HCT116 (cell line): ENCODE measurements around the gene FKBP5.

Source experiments
- RAD21 ChIP-seq: IDR thresholded peaks from 2 replicates; pipeline ENCODE4 v1.6.1; 2012; ENCODE audit warnings: low read depth, mild to moderate bottlenecking
- TF ChIP-seq, protein P1 (sequence below), 3 experiments: fragments of 200-600 bp in 1 of 3; sonication (generic) in 1 of 3; IDR thresholded peaks in 2 of 3; conservative IDR thresholded peaks in 1 of 3; 2 replicates each; pipeline ENCODE4 v1.5.1; 2012 to 2017; ENCODE audit warnings: low read depth in 2 of 3, low read length in 2 of 3, antibody characterized with exemption in 1 of 3, borderline replicate concordance in 1 of 3, control low read depth in 1 of 3, mild to moderate bottlenecking in 1 of 3, mixed read lengths in 1 of 3, mixed run types in 1 of 3, moderate library complexity in 1 of 3; ENCODE audit not compliant: insufficient read depth in 1 of 3

DNA sequence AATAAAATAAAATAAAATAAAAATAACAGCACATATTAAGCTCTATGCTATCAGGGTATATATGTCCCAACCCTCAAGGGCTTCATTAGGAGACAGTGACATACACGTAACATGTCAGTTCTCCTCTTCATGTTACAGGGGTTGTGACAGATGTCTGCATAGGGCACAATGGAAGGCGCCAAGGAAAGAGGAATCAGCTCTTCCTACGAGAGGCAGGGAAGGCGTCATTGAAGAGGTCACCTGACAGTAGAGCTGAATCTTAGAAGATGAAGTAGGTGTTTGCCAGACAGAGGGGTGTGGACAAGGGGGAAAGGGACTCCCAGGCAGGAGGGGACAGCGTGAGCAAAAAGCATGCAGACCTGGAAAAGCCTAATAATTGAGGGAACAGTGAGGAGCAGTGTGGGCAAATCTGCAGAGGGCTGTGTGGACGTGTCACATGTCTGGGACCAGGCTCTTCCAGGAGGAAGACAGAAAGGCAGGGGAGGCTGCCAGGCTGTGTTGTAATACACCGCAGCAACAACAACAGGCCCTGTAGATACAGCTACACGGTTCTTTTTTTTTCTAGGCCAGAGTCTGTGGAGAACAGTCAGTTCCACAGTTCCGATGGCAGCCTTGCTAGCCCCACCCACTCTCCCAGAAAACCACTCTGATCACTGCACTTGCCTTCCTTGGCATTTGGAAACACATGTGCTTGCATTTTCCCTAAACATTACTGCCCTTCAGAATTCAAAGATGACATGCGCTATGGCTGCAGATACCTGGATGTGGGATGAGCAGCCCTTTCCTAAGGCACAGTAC, 2.5 kb upstream of the FKBP5 start:
- TF ChIP-seq RAD21 = no peak
- TF ChIP-seq, protein P1, sequence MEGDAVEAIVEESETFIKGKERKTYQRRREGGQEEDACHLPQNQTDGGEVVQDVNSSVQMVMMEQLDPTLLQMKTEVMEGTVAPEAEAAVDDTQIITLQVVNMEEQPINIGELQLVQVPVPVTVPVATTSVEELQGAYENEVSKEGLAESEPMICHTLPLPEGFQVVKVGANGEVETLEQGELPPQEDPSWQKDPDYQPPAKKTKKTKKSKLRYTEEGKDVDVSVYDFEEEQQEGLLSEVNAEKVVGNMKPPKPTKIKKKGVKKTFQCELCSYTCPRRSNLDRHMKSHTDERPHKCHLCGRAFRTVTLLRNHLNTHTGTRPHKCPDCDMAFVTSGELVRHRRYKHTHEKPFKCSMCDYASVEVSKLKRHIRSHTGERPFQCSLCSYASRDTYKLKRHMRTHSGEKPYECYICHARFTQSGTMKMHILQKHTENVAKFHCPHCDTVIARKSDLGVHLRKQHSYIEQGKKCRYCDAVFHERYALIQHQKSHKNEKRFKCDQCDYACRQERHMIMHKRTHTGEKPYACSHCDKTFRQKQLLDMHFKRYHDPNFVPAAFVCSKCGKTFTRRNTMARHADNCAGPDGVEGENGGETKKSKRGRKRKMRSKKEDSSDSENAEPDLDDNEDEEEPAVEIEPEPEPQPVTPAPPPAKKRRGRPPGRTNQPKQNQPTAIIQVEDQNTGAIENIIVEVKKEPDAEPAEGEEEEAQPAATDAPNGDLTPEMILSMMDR (IDR thresholded peaks at IDR 0.05 in 2 of 3, conservative IDR thresholded peaks at IDR 0.05 in 1 of 3; ENCODE audit: borderline replicate concordance in 1 of 3, insufficient read depth in 1 of 3, low read depth in 2 of 3, low read length in 2 of 3) = no peak
